DOHH2 (cell line): ENCODE data around the gene ZFP1.

Experiments used
- CTCF ChIP-seq: fragments of 200-600 bp; sonication (generic); IDR thresholded peaks from one replicate; pipeline ENCODE4 v1.5.1; 2014; ENCODE audit warnings: antibody characterized with exemption, mild to moderate bottlenecking, low read depth, low read length; ENCODE audit not compliant: poor library complexity, severe bottlenecking
- EZH2phosphoT487 ChIP-seq: fragments of 200-600 bp; sonication (generic); IDR thresholded peaks from 2 replicates; pipeline ENCODE4 v1.6.1; 2017; ENCODE audit warnings: borderline replicate concordance, mild to moderate bottlenecking, antibody characterized with exemption, low read length, moderate library complexity, mixed read lengths

GRCh38 chr16:75208861-75209505, 60.7 kb downstream of the ZFP1 start:
- no peak for TF ChIP-seq CTCF
- TF ChIP-seq EZH2phosphoT487, result no peak
